Embryonic facial prominence (tissue), 1 donor: ENCODE data around the gene DNAJB8.

Experiments
- DNase-seq: peaks from one replicate; pipeline ENCODE4 v3.0.0-alpha.2; 2016; ENCODE audit errors: extremely low spot score

DNAJB8 gene

GRCh38 chr3:128494367-128494650 is 27.6 kb upstream of the DNAJB8 start:
- no peak for DNase-seq

GRCh38 chr3:128493570-128494366 is 27.1 kb upstream of the DNAJB8 start:
- DNase-seq: no peak

- DNase-seq: no peak
Measured at GRCh38 chr3:128492671-128493569, 26.2 kb upstream of the DNAJB8 start, which contains the start of gene GATA2. GATA2 (minus strand) TSS chr3:128493201; CDS start chr3:128487031, 6,170 bp downstream.

GRCh38 chr3:128491941-128492670 is 25.4 kb upstream of the DNAJB8 start:
- no peak for DNase-seq

GRCh38 chr3:128491691-128491940 is 24.9 kb upstream of the DNAJB8 start:
- no peak for DNase-seq

DNA sequence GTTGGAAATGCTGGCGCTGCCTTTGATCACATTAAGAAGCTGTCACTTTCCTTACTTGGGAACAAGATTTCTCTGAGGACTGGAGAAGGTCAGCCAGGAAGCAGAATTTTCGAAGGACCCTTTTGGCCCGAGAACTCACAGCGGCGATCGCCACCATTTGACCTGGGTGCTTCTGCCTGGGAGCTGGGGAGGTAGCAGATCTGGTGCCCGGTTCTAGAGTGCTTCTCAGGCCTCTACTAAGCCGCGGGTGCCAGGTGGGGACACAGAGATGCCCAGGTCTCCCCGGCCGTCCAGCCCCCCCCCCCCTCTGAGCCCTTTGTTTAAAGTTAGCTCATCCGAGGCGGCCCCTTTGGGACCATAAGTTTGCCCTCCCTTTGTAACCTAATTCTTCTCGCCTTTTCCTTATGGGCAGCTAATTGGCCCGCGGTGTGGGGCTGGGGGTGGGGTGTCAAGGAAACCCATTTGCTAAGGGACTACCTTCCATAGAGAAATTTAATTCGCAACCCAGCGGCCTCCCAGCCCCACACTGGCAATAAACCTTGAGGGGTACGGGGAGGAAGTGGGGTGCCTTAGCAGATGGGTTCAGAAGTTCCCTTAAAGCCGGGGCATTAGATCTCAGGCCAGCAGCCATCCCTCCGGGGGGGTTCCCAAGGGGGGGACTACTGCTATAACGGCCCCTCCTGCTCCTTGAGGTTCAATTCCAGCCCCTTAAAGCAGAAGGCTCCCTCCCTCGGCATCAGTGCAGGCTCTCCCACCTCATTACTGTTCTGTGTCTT is 24.4 kb upstream of the DNAJB8 start:
- no peak for DNase-seq

GRCh38 chr3:128490650-128490914 is 23.9 kb upstream of the DNAJB8 start:
- DNase-seq: no peak

DNA sequence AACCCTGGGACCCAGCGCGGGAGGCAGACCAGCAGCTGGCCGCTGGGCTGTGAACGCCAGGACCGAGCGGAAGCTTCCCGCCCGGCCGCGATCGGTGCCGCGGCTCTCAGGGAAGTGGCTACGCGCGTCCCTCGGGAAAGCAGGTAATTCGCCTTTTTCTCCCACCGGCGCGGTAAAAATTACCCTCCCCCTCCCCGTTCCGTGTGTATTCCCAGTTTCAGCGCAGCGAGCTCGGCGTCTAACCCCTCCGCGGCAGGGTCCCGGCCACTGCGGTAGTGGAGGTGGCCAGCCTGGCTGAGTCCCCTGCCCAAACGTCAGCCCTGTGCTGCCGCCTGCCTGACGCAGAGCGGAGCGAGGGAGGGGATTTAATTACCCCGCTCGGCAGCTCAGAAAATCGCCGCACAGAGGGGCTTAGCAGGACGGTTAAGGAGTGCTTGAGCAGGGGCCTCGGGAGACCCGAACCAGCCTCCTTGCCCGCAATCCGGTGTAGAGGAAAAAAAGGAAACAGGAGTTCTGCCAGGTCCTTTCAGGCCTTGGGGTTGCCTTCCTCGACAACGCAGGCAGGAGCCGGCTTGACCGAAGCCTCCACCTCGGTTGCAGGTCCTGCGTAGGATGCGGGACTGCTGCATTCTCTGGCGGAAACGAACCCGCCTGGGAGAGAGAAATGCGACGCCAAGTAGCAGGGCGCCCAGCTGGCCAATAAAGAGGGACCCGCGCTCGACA is 23.4 kb upstream of the DNAJB8 start:
- no peak for DNase-seq

DNA sequence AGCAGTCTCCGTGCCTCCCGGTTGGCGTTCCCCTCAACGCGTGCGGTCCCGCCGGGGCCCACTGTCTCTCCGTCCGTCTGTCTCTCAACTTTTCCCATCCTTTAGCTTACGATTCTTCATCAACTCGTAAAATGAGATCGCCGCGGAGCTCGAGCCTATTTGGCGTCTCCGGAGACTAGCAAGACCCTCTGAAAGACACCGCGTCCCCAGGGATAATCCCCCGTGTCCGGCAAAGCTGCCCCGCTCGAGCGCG is 22.9 kb upstream of the DNAJB8 start:
- no peak for DNase-seq

GRCh38 chr3:128488991-128489673 is 22.4 kb upstream of the DNAJB8 start:
- no peak for DNase-seq

DNA sequence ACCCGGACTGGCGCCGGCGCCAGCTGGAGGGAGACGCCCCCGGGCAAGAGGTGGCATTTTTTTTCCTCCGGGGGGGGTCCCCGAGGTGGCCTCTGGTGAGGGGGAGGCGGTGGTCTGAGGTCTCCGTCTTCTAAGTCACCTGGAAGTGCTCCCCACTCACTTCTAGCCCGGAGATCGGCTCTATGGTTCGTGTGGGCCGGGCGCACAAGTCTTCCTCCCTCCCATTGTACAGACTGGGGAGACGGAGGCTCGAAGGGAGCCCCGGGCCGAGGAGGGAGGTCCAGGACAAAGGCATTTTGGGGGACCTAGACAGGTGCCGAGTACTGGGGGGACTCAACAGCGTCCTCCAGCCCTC is 21.9 kb upstream of the DNAJB8 start:
- no peak for DNase-seq

DNA sequence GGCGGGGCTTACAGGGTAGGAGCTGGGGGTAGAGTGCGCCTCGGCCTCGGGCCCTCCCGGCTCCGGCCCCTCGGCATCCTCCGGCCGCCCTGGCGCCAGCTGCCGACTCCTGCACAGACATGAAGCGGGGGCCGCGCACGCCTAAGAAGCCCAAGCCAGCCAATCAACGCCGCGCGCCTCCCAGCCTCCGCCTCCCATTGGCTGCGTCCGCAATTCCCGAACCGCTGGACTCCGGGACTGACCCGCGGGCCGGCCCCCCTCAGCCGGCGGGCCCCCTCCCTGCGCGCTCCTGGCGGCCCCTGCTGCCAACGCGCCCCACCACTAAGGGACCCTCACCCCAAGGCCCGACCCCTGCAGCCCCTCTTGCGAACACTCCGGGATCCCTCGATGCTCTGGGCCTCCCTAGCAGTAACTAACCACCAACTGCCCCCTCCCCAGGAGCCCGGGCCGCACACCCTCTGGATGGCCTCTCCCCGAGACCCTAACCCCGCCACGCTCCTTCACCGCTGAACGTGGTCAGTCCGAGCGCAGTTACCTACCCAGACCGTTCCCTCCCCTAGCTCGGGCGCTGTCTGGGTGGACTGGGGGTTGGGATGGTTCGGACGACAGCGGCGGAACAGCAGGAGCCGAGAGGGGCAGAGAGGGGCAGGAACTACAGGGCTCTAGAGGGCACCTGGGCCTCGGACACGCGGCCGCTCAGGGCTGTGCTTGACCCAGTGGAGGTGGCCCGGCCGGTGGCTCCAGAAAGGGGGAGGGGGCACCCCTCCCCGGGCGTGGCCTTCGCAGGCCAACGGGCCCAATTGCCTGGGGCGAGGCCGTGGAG is 21.3 kb upstream of the DNAJB8 start:
- DNase-seq: no peak

GRCh38 chr3:128487538-128487812 is 20.8 kb upstream of the DNAJB8 start:
- no peak for DNase-seq

GRCh38 chr3:128486681-128487537 is 20.2 kb upstream of the DNAJB8 start:
- DNase-seq: no peak

GRCh38 chr3:128486205-128486628 is 19.5 kb upstream of the DNAJB8 start:
- DNase-seq: no peak

GRCh38 chr3:128485282-128486204 is 18.9 kb upstream of the DNAJB8 start:
- no peak for DNase-seq

DNA sequence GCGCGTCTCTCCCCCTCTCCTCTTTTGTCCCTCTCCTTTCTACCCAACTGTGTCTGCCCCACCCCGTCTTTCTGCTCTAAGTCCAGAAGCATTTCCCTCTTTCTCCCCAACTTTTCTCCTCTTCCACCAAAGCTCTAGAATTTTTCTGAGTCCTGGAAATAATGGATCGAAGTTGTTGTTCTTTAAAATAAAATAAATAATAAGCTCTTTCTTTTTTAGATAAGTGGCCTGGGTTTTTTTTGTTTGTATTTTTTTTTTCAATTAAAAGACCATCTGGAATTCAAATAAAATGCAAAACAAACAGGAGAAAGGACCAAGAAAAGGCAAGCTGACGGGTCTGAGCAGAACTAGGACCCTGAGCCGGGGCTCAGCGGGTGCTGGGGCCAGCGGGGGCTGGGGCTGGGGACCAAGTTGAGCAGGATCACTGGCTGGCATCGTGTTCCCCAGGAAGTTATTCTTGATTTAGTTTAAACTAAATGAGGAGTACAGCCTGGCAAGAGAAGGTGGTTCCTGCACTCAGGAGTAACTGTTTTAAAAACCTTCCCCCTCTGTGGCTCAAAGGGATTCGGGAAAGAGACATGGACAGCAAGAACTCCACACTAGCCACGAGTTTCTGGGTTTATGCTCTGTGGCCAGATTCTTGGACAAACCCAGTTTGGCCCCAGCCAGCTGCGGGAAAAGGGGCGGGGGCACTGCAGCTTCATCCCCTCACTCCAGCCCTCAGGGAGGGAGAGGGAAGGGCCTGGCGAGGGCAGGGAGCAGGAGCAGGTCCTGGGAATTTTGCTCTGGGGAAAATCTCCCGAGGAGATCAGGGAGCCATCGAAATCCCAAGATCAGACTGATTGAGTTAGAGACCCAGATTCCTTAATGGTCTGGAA is 18.0 kb upstream of the DNAJB8 start:
- DNase-seq: no peak
